ENCODE data around the gene CLIP4.

GRCh38 chr2:29213888-29214291, 98.7 kb downstream of the CLIP4 start:
- TF ChIP-seq CTCF (IDR thresholded peaks at IDR 0.05; ENCODE audit: low read depth, low read length, poor library complexity, severe bottlenecking): no peak
- TF ChIP-seq EZH2phosphoT487 (IDR thresholded peaks at IDR 0.05; ENCODE audit: borderline replicate concordance, low read length): no peak
